SK-N-SH treated with all-trans-retinoic acid at 6 μM for 48 hours (cell line): ENCODE results near the gene CEACAM21.

Source experiments
- ATAC-seq: fragments of 200-7000 bp; cut with Tn5 transposase; 3 replicates; pipeline ENCODE4 v1.9.1; 2020; ENCODE audit warnings: mild to moderate bottlenecking, moderate library complexity
- ARNTL ChIP-seq: fragments of 450-650 bp; formaldehyde crosslinking; IDR thresholded peaks from 2 replicates; pipeline ENCODE4 v1.5.0; 2020; ENCODE audit warnings: low read depth, mild to moderate bottlenecking, moderate library complexity, borderline replicate concordance
- OSR1 ChIP-seq: fragments of 250-450 bp; sonication (Bioruptor Pico); IDR thresholded peaks from 2 replicates; pipeline ENCODE4 v1.8.0; 2022; ENCODE audit warnings: moderate library complexity, mild to moderate bottlenecking, inconsistent platforms
- ZNF565 ChIP-seq: fragments of 450-650 bp; formaldehyde crosslinking; conservative IDR thresholded peaks from 2 replicates; pipeline ENCODE4 v1.5.0; 2020; ENCODE audit warnings: low read depth, mild to moderate bottlenecking, moderate library complexity
- TF ChIP-seq, protein P1 (sequence below): fragments of 250-450 bp; sonication (Bioruptor Pico); IDR thresholded peaks from 2 replicates; pipeline ENCODE4 v1.5.0; 2020; ENCODE audit warnings: mild to moderate bottlenecking, moderate library complexity

CEACAM21 gene

DNA sequence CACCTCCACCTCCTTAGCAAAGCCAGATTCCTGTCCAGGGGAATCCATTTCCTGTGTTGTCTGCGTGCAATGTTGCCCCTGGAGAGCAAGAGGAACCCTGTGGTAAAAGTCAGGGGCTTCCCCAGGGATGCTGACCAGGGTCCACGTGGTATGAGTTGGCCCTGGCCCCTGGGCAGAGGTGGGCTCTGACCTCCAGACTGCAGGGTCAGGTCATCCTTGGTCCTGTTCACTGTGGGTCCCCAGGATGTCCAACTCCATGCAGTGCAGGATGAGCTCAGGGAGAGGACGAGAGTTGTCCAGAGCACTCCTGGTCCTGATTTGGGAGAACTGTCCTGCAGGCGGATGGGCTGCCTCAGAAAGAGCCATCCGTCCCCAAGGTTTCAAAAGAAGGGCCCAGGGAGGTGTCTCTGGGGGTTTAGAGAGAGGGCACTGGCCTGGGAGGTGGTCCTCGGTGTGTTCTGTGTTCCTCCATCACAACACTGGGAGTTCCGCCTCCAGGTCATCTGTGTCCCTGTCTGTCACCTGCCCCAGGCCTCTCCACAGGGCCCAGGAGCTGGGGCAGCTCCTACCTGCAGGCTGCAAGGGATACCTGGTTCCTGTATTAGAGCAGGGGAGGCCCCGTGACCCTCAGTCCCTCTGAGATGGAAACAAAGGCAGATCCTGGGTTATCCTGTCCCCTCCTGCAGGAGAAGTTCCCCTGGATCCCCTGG, 52.2 kb downstream of the CEACAM21 start:
- TF ChIP-seq ARNTL (CRISPR knock-in tag) (no peak), ZNF565 (CRISPR knock-in tag) (no peak), OSR1 (CRISPR knock-in tag) (no peak)
- TF ChIP-seq, protein P1, sequence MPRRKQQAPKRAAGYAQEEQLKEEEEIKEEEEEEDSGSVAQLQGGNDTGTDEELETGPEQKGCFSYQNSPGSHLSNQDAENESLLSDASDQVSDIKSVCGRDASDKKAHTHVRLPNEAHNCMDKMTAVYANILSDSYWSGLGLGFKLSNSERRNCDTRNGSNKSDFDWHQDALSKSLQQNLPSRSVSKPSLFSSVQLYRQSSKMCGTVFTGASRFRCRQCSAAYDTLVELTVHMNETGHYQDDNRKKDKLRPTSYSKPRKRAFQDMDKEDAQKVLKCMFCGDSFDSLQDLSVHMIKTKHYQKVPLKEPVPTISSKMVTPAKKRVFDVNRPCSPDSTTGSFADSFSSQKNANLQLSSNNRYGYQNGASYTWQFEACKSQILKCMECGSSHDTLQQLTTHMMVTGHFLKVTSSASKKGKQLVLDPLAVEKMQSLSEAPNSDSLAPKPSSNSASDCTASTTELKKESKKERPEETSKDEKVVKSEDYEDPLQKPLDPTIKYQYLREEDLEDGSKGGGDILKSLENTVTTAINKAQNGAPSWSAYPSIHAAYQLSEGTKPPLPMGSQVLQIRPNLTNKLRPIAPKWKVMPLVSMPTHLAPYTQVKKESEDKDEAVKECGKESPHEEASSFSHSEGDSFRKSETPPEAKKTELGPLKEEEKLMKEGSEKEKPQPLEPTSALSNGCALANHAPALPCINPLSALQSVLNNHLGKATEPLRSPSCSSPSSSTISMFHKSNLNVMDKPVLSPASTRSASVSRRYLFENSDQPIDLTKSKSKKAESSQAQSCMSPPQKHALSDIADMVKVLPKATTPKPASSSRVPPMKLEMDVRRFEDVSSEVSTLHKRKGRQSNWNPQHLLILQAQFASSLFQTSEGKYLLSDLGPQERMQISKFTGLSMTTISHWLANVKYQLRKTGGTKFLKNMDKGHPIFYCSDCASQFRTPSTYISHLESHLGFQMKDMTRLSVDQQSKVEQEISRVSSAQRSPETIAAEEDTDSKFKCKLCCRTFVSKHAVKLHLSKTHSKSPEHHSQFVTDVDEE (CRISPR knock-in tag) = no peak
- no peak for ATAC-seq
